ENCODE data around the gene HIPK3. TPM values are rescaled to one million over a fixed set of nuclear protein-coding genes. Genes with fewer than 3 reads are reported as not detected.

HIPK3 gene
- total RNA-seq, 1 donor from 2014 or later, result 33.1 TPM

DNA sequence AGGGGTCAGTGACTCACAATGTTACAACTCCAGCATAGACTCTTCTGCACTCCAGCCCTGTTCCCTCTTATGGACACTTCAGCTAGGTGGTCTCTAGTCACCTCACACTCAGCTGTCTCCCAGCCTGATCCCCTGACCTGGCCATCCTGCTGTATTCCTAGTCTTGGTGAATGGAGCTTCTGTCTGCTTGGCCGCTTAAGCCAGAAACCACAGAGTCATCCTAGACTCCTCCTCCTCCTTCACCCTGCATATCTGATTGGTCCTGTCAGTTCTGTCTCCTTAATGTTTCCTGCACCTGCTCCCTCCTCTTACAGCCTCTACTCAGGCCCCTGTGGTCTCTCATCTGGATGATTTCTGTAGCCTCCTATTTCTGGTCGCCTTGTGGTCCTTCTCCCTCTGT lies 144.9 kb downstream of the HIPK3 start:
- Histone ChIP-seq H3K9me3 (ENCODE audit: low read depth) (no peaks in the 10 kb centered on the region), H3K9ac (no peak overlapping the region), H3K27ac (no peak overlapping the region), H3K27me3 (no peaks in the 10 kb centered on the region), H3F3A (ENCODE audit: low read depth) (no peaks in the 10 kb centered on the region), H3K79me2 (ENCODE audit: low read depth) (no peaks in the 10 kb centered on the region), H3K4me3 (no peak overlapping the region), H3K4me1 (no peaks in the 10 kb centered on the region), H3K4me2 (no peak overlapping the region), H4K20me1 (ENCODE audit: low read depth) (no peaks in the 10 kb centered on the region), H2AFZ (replicated peaks) (peak overlapping the region; percentile 65), H3K36me3 (no peaks in the 10 kb centered on the region)
- H3K27me3 Mint-ChIP-seq (ENCODE audit: insufficient read depth, low read depth), result peaks cover 2% of the 10 kb centered on the region
- H3K9me3 Mint-ChIP-seq, result no peaks in the 10 kb centered on the region
- DNase-seq (ENCODE audit: low spot score), result no peak
- no peaks in the 10 kb centered on the region for H3K36me3 Mint-ChIP-seq
- H3K27ac Mint-ChIP-seq, result no peak overlapping the region
- peaks cover 6% of the 10 kb centered on the region for H3K4me1 Mint-ChIP-seq
- H3K4me3 Mint-ChIP-seq, result no peak overlapping the region
- TF ChIP-seq EZH2 (IDR thresholded peaks at IDR 0.05) (no peak), EZH2phosphoT487 (IDR thresholded peaks at IDR 0.05) (no peak)
- TF ChIP-seq, protein P1, sequence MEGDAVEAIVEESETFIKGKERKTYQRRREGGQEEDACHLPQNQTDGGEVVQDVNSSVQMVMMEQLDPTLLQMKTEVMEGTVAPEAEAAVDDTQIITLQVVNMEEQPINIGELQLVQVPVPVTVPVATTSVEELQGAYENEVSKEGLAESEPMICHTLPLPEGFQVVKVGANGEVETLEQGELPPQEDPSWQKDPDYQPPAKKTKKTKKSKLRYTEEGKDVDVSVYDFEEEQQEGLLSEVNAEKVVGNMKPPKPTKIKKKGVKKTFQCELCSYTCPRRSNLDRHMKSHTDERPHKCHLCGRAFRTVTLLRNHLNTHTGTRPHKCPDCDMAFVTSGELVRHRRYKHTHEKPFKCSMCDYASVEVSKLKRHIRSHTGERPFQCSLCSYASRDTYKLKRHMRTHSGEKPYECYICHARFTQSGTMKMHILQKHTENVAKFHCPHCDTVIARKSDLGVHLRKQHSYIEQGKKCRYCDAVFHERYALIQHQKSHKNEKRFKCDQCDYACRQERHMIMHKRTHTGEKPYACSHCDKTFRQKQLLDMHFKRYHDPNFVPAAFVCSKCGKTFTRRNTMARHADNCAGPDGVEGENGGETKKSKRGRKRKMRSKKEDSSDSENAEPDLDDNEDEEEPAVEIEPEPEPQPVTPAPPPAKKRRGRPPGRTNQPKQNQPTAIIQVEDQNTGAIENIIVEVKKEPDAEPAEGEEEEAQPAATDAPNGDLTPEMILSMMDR (IDR thresholded peaks at IDR 0.05), result no peak

DNA sequence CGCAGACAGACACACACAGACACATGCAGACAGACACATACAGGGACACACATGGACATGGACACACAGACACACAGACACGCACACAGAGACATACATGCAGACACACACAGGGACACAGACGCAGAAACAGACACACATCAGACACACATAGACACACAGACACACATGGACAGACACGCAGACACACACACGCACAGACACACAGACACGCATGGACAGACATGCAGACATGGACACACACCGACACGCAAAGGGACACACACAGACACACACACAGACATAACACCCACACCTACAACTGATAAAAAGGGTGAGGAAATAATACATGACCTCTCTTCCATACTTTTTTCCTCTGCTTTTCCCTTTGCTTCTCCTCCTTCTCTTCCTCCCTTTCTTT lies 146.2 kb downstream of the HIPK3 start:
- H4K20me1 ChIP-seq (ENCODE audit: low read depth), result no peaks in the 10 kb centered on the region
- H3K4me3 Mint-ChIP-seq, result no peak overlapping the region
- H3K36me3 ChIP-seq, result no peaks in the 10 kb centered on the region
- H3K4me1 Mint-ChIP-seq, result peaks cover 12% of the 10 kb centered on the region
- no peak overlapping the region for H3K27ac ChIP-seq
- H3K4me1 ChIP-seq, result peaks cover 7% of the 10 kb centered on the region
- no peak for DNase-seq (ENCODE audit: low spot score)
- H3K36me3 Mint-ChIP-seq, result no peaks in the 10 kb centered on the region
- no peaks in the 10 kb centered on the region for H3K79me2 ChIP-seq (ENCODE audit: low read depth)
- no peak overlapping the region for H3K4me2 ChIP-seq
- H3K4me3 ChIP-seq, result no peak overlapping the region
- no peak overlapping the region for H3K27ac Mint-ChIP-seq
- peaks cover 10% of the 10 kb centered on the region for H3F3A ChIP-seq (ENCODE audit: low read depth)
- H3K27me3 Mint-ChIP-seq (ENCODE audit: insufficient read depth, low read depth), result peaks cover 2% of the 10 kb centered on the region
- H3K27me3 ChIP-seq, result no peaks in the 10 kb centered on the region
- H3K9ac ChIP-seq, result no peak overlapping the region
- TF ChIP-seq EZH2 (IDR thresholded peaks at IDR 0.05) (no peak), EZH2phosphoT487 (IDR thresholded peaks at IDR 0.05) (no peak)
- TF ChIP-seq, protein P1 (IDR thresholded peaks at IDR 0.05), result no peak
- H3K9me3 Mint-ChIP-seq, result peaks cover 3% of the 10 kb centered on the region
- no peak overlapping the region for H2AFZ ChIP-seq (replicated peaks)
- no peaks in the 10 kb centered on the region for H3K9me3 ChIP-seq (ENCODE audit: low read depth)

DNA sequence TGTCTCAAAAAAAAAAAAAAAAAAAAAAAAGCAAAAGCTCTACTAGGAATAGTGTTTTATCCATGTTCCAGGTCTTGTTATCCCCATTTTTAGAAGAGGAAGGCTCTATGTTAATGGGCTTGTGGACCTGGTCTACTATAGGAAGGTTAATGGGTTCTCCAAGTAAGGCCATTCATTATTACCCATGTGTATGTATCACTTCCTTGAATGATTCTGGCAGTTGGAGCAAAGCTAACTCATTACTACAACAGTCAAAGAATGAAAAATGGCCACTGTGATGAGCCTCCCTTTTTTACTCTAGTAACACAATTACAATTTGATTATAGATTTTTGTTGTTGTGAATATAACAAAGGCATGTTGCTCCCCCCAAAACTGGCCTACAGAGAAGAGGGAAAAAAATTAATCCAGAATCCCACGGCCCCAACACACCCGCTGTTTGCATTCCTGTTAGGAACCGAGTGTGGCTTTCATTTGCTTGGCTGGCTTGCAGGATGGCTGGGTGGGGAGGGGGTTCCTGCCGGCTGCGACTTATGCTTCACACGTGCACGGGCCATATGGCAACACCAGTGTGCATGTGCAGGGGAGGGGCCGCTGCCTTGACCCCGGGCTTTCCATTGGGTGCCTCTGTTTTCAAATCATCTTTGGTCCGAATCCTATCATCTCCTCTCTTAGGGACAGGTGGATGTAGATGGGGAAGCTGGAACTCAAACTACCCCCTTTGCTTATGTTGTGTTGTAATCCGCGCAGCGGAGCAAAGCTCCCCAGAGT lies 148.8 kb downstream of the HIPK3 start:
- Mint-ChIP-seq H3K4me3 (no peak overlapping the region), H3K27ac (no peak overlapping the region), H3K27me3 (ENCODE audit: insufficient read depth, low read depth) (peaks cover 2% of the 10 kb centered on the region), H3K36me3 (no peaks in the 10 kb centered on the region), H3K4me1 (peaks cover 12% of the 10 kb centered on the region), H3K9me3 (peaks cover 3% of the 10 kb centered on the region)
- DNase-seq (ENCODE audit: low spot score), result no peak
- Histone ChIP-seq H3K4me1 (peaks cover 7% of the 10 kb centered on the region), H3K9me3 (ENCODE audit: low read depth) (no peaks in the 10 kb centered on the region), H3K79me2 (ENCODE audit: low read depth) (no peaks in the 10 kb centered on the region), H3F3A (ENCODE audit: low read depth) (peaks cover 10% of the 10 kb centered on the region), H3K4me2 (no peak overlapping the region), H4K20me1 (ENCODE audit: low read depth) (no peaks in the 10 kb centered on the region), H3K27ac (no peak overlapping the region), H3K27me3 (no peaks in the 10 kb centered on the region), H3K36me3 (no peaks in the 10 kb centered on the region), H3K4me3 (no peak overlapping the region), H3K9ac (no peak overlapping the region), H2AFZ (replicated peaks) (no peak overlapping the region)
- TF ChIP-seq EZH2phosphoT487 (IDR thresholded peaks at IDR 0.05), result no peak
- TF ChIP-seq, protein P1 (IDR thresholded peaks at IDR 0.05), result no peak

Other genes with a start within 250 kb of the HIPK3 start
- gene DEPDC7, start 241.5 kb upstream of the HIPK3 start, total RNA-seq (ENCODE audit: low replicate concordance), result 0.39 and 0.74 TPM in 2 replicates
- 20.0 and 24.3 TPM in 2 replicates for gene TCP11L1, start 217.8 kb upstream of the HIPK3 start, total RNA-seq (ENCODE audit: low replicate concordance)
- 54.7 and 76.6 TPM in 2 replicates for gene CSTF3, start 95.9 kb upstream of the HIPK3 start, total RNA-seq (ENCODE audit: low replicate concordance)
- 1.3 and 1.8 TPM in 2 replicates for gene KIAA1549L, start 118.7 kb downstream of the HIPK3 start, total RNA-seq (ENCODE audit: low replicate concordance)